Stimulated activated CD8-positive, alpha-beta memory T cell treated with anti-CD3 and anti-CD28 coated beads, Interleukin-15, amount 100 ng/mL, for 4 hours (primary cell): ENCODE measurements around the gene AZI2.

Experiments
- DNase-seq, 2 donors: peaks; one replicate each; pipeline ENCODE4 v3.0.0-alpha.2; 2020; ENCODE audit warnings: low read depth in 2 of 2

AZI2 gene

DNA sequence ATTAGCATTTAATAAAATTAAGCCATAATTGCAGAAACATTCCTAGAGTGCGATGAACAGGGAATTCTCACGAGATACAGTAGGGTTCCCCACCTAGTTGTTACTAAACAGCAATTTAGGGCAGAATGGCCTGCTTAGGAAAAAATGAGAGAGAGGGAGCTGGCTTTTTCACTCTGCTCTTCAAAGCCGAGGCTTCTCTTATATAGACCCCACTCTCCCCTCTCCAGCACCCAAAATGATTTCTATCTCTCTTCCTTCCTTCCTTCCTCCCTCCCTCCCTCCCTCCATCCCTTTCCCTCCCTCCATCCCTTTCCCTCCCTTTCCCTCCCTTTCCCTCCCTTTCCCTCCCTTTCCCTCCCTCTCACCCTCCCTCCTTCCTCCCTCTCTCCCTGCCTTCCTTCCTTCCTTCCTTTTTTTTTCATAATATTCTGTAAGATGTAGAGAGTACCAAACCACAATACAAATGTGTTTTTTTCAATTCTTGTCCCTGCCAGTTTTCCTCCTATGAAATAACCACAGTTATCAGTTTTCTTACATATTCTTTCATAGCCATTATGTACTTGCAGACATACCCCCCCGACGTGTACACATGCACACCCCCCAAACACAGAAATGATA, 48.2 kb downstream of the AZI2 start:
- no peak for DNase-seq

DNA sequence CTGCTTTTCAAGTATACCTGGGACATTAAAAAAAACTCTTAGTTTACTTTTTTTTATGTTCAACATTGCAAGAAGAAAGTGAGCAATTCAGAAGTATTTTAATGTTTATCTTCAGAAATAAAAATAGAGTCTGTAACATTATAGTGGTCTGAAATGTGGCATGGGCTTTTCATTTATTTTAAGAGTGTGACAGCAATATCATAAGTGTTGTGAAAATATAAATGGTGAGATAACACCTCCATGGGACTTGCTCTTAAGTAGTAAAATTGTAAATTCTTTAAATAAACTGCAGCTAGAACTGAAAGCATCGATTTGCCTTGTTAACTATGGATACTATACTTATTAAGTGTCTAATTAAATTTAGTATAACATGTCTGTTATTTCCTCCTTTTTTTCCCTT, 48.9 kb downstream of the AZI2 start:
- no peak for DNase-seq

- no peak for DNase-seq
Observed at GRCh38 chr3:28295898-28296490, 52.6 kb downstream of the AZI2 start.

DNA sequence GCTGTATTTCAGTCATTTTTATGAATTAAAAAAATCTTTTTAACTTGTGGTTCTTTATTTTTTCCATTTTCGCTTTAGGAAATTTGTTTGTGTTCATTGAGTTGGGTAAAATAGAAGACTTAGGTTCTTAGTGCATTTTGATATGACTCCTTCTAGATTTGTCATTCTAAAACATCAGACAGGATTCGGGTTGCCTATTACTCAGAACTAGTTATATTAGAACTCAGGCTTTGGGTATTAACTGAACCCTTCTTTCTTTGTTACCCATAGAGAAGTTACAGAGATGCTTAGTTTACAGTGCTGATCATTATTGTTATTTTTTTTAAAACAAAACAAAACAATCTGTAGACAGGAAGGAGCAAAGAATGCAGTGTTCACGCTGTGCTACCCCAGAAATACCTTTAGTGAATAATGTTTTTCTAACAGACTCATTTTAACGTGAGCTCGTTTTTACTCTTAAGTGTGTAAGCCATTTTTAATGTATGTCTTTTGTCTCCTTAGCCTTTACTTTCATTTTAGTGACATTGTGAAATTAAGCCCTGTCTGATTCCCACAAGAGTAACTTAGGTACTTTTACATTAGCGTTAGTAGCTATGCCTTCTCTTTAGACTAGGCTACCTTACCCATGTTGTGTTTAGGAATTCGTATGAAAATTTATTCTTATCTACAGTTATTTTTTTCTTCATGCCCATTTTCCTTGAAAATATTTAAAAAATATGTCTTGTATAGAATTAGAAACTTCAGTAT, 53.8 kb downstream of the AZI2 start:
- no peak for DNase-seq

DNA sequence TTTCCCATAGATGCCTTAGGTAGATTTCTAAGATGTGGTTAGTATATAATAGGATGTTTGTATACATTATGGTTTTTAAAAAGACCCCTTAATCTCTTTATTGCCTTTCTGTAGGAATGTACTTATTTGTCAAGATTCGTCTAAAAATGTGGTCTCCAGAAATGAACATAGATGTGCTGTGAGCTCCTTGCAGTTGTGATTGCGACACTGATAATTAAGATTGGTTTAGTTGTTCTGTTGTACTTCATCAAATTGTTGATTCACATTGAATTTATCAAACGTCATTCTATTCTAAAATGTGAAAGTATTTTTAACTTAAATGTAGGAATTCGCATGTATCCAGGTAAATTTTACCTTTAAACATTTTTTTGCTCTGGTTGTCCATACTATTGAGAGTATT, 56.0 kb downstream of the AZI2 start:
- DNase-seq: no peak

DNA sequence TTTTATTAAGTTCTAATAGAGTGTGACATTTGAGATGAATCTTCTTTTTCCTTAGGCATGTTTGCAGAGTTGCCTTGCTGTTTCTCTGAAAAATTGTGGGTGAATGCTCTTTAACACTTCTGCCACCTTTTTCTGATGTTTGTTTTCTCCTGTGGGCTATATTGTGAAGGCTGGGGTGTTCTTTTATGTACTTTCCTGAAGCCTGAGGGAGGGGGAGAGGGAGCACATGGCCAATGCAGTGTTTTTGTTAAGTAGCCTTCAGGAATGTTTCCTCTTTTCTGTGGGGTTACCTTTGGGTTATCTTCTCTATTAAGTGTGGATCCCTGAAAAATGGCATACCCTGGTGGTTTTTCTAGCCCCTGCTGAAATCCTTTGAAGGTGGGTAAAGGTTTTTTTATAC, 57.0 kb downstream of the AZI2 start:
- no peak for DNase-seq

- no peak for DNase-seq
Observed at GRCh38 chr3:28290863-28291300, 57.7 kb downstream of the AZI2 start.

- DNase-seq: no peak
Observed at GRCh38 chr3:28287046-28287445, 61.6 kb downstream of the AZI2 start.

DNA sequence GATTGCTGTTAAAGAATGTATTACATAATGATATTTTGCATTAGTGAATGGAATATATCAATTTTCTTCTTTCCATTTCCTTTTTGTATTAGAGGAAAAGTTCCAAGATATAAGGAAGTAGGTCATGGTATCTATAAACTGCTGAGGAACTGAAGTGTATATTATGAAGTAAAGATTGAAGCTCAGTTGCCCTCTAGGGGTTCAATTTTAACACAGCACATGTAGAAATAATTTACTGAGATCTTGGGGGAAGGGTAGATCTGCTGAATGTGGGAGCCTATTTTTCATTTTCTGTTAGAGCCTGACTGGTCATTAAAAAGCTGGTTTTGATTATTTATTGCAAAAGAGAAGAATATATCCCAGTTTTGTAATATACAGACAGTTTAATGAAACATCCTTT, 62.0 kb downstream of the AZI2 start:
- no peak for DNase-seq

- DNase-seq: no peak
Observed at GRCh38 chr3:28280781-28281180, 67.8 kb downstream of the AZI2 start.

- DNase-seq: no peak
Observed at GRCh38 chr3:28279770-28280169, 68.9 kb downstream of the AZI2 start.

- DNase-seq: no peak
Observed at GRCh38 chr3:28278918-28279317, 69.7 kb downstream of the AZI2 start.

DNA sequence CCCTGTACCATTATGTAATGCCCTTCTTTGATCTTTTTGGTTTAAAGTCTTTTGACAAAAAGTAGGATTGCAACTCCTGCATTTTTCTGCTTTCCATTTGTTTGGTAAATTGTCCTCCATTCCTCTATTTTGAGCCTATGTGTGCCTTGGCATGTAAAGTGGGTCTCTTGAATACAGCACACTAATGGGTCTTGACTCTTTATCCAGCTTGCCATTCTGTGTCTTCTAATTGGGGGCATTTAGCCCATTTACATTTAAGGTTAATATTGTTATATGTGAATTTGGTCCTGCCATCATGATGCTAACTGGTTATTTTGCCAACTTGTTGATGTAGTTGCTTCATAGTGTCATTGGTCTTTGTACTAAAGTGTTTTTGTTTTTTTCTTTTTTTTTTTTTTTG, 74.8 kb downstream of the AZI2 start:
- DNase-seq: no peak
